Progenitor cell of endocrine pancreas (in vitro differentiated cells): ENCODE data around the gene MACROD1. TPM values are rescaled to one million over a fixed set of nuclear protein-coding genes. Genes with fewer than 3 reads are reported as not detected.

Source experiments
- DNase-seq: peaks from one replicate; pipeline ENCODE4 v3.0.0; 2021; ENCODE audit warnings: low spot score; ENCODE audit not compliant: unreplicated experiment
- H3K27ac Mint-ChIP-seq: 2 replicates; pipeline ENCODE4 v1.8.0; 2021; ENCODE audit warnings: mild to moderate bottlenecking, moderate library complexity, mixed read lengths
- H3K27me3 Mint-ChIP-seq: 2 replicates; pipeline ENCODE4 v1.8.0; 2021; ENCODE audit warnings: mixed read lengths
- H3K36me3 Mint-ChIP-seq: 2 replicates; pipeline ENCODE4 v1.8.0; 2022; ENCODE audit warnings: mixed read lengths; ENCODE audit not compliant: insufficient read depth
- H3K4me1 Mint-ChIP-seq: 2 replicates; pipeline ENCODE4 v1.8.0; 2021; ENCODE audit warnings: low read depth, mixed read lengths
- H3K4me3 Mint-ChIP-seq: 2 replicates; pipeline ENCODE4 v1.8.0; 2021; ENCODE audit warnings: low read depth, mild to moderate bottlenecking, moderate library complexity, mixed read lengths
- H3K9me3 Mint-ChIP-seq: 2 replicates; pipeline ENCODE4 v1.8.0; 2021; ENCODE audit warnings: low read depth, mixed read lengths
- CTCF ChIP-seq: fragments of 200-600 bp; sonication (generic); IDR thresholded peaks from one replicate; pipeline ENCODE4 v1.5.0; 2021; ENCODE audit warnings: antibody characterized with exemption, mild to moderate bottlenecking; ENCODE audit not compliant: unreplicated experiment
- total RNA-seq: library from RNA; stranded (reverse); gene quantifications from 2 replicates; pipeline ENCODE4 v1.2.1, GENCODE V29; 2021

The MACROD1 gene
- total RNA-seq, 1 donor from 2014 or later, result 28.0 TPM

DNA sequence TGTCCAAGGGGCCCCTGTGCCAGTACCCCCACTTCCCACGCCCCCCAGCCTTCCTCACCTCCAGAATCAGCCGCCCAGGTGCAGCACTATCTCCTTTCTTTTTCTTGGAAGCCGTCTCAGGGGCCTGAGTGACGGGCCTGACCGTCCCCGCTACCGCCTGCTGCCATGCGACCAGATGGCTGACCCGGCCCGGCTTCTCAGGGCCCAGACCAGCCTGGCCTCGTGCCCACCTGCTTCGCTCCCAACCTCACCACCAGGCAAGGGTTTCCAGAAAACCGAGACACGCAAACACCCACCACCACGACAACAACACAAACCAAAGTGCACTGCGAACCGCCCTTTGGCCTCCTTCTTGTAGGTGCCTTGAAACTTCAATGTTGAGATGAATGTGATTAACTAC is 39.1 kb downstream of the MACROD1 start:
- Mint-ChIP-seq H3K9me3 (no peaks in the 10 kb centered on the region), H3K4me3 (no peak overlapping the region), H3K36me3 (no peaks in the 10 kb centered on the region), H3K4me1 (peaks cover 12% of the 10 kb centered on the region), H3K27ac (peak overlapping the region; percentile 63), H3K27me3 (peaks cover 40% of the 10 kb centered on the region)
- TF ChIP-seq CTCF, result no peak
- DNase-seq, result no peak

GRCh38 chr11:64126371-64126770 is 39.5 kb downstream of the MACROD1 start:
- Mint-ChIP-seq H3K27me3 (peaks cover 39% of the 10 kb centered on the region), H3K36me3 (no peaks in the 10 kb centered on the region), H3K9me3 (no peaks in the 10 kb centered on the region), H3K27ac (no peak overlapping the region), H3K4me1 (peaks cover 8% of the 10 kb centered on the region), H3K4me3 (no peak overlapping the region)
- no peak for TF ChIP-seq CTCF
- no peak for DNase-seq

DNA sequence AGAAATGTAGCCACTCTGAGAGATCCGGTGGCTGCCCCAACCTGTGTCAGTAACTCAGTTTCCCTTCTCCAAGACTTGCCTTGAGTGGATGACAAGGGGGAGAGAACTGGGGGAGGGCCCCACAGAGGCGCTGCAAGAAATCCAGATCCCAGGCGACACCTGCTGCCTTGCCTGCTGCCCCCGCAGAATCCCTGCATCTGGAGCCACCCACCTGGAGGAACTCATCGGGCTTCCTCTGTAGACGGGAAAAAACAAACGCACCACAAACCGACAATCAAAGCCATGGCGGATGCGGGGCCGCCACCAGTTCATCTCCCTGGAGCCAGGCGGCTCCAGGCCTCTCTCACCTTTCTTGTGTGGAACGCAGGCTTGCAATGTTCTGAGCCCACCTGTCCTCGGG is 40.2 kb downstream of the MACROD1 start:
- Mint-ChIP-seq H3K27ac (no peak overlapping the region), H3K27me3 (peaks cover 36% of the 10 kb centered on the region), H3K9me3 (no peaks in the 10 kb centered on the region), H3K4me3 (no peak overlapping the region), H3K4me1 (peaks cover 4% of the 10 kb centered on the region), H3K36me3 (no peaks in the 10 kb centered on the region)
- DNase-seq, result no peak
- no peak for TF ChIP-seq CTCF

DNA sequence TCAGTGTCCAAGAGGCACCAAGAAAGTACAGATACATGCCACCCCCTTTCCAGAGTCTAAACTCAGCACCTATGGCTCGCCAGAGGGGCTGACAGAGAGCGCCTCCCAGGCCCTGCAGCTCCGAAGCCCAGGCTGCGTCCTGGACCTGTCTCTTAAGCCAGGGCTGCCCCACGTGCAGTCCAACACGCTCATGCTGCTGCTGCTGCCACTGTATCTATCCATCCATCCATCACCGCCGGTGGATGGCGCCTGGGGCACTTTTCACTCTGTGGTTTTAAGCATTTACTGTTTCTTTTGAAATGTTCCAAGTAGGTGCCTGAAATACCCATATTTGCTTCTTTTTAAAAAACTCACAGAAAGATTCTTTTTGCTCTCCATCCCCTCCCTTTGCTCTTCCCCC is 41.8 kb downstream of the MACROD1 start:
- Mint-ChIP-seq H3K4me1 (peaks cover 2% of the 10 kb centered on the region), H3K27ac (no peak overlapping the region), H3K27me3 (peaks cover 37% of the 10 kb centered on the region), H3K4me3 (no peak overlapping the region), H3K36me3 (no peaks in the 10 kb centered on the region), H3K9me3 (no peaks in the 10 kb centered on the region)
- no peak for TF ChIP-seq CTCF
- no peak for DNase-seq

- Mint-ChIP-seq H3K27ac (no peak overlapping the region), H3K27me3 (peaks cover 40% of the 10 kb centered on the region), H3K4me1 (peaks cover 1% of the 10 kb centered on the region), H3K36me3 (no peaks in the 10 kb centered on the region), H3K4me3 (no peak overlapping the region), H3K9me3 (no peaks in the 10 kb centered on the region)
- no peak for DNase-seq
- TF ChIP-seq CTCF, result no peak
These were observed 42.2 kb downstream of the MACROD1 start for GRCh38 chr11:64123679-64124078.
